ENCODE measurements around the gene MLKL.

MLKL gene

GRCh38 chr16:74731853-74732477, 31.3 kb upstream of the MLKL start:
- no peaks in the 10 kb centered on the region for H3K27me3 ChIP-seq (ENCODE audit: insufficient read depth, insufficient read length)
- H3K4me3 ChIP-seq (ENCODE audit: insufficient read length, low read depth), result no peak overlapping the region
- TF ChIP-seq SUZ12 (IDR thresholded peaks at IDR 0.05; ENCODE audit: extremely low read depth, insufficient read depth, insufficient read length), result no peak
- H3K36me3 ChIP-seq (ENCODE audit: insufficient read depth, insufficient read length, low read length), result no peaks in the 10 kb centered on the region
- peaks cover 44% of the 10 kb centered on the region for H3K4me1 ChIP-seq (ENCODE audit: insufficient read depth, insufficient read length)
- peaks cover 7% of the 10 kb centered on the region; the same call in 1 of the 2 replicates for H3K9me3 ChIP-seq (ENCODE audit: insufficient read depth, low read length)
- no peak overlapping the region for H3K9ac ChIP-seq (ENCODE audit: insufficient read length, low read depth)
- no peak for DNase-seq (ENCODE audit: low read depth, low spot score)

DNA sequence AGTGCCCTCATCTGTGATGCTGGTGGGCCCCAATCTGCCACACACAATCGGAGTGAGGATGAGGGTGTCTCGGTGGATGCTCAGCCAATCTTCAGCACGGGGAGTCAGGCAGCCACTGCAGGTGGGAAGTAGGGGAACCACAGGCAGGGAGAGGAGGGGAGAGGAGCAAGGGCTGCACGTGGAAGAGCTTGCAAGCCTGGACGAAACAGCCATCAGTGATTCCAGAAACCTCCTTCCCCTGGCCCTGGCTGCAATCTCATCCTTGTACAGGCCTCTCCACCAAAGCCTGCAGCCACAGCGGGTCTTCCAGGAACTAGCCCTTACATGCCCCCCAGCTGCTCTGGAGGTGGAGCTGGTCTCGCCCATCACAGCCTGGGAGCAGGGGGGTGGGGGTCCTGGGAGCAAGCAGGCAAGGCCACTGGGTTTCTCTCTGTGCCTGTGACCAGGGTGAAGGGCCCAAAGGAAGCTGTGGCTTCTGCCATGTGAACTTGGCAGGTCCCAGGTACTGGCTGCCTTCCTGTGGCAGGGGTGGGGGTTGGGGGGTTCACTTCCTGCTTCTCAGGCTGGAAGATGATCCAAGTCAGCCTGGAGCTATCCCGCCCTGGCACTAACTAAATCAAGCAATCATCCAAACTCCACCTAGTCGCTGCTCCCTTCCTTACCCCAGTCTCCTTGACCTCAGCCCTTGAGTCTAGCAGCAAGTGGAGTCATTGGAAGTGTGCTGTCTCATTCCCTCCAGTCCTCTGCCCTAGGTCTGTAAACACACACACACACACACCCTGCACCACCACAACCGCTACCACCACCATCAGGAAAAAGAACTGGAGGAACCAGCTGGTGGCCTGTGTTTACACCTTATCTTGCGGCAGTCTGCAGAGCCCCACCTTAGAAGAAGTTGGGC, 29.4 kb upstream of the MLKL start:
- Histone ChIP-seq H3K27me3 (ENCODE audit: insufficient read depth, insufficient read length) (no peaks in the 10 kb centered on the region), H3K9ac (ENCODE audit: insufficient read length, low read depth) (no peak overlapping the region), H3K36me3 (ENCODE audit: insufficient read depth, insufficient read length, low read length) (no peaks in the 10 kb centered on the region), H3K4me1 (ENCODE audit: insufficient read depth, insufficient read length) (peaks cover 29% of the 10 kb centered on the region), H3K4me3 (ENCODE audit: insufficient read length, low read depth) (no peak overlapping the region), H3K9me3 (ENCODE audit: insufficient read depth, low read length) (peaks cover 13% of the 10 kb centered on the region; the same call in 1 of the 2 replicates)
- no peak for DNase-seq (ENCODE audit: low read depth, low spot score)
- no peak for TF ChIP-seq YY1 (IDR thresholded peaks at IDR 0.05; ENCODE audit: insufficient read depth, insufficient read length)
- no peak for TF ChIP-seq ZNF274 (IDR thresholded peaks at IDR 0.05; ENCODE audit: low read depth, low read length)
- TF ChIP-seq SUZ12 (IDR thresholded peaks at IDR 0.05; ENCODE audit: extremely low read depth, insufficient read depth, insufficient read length), result no peak

DNA sequence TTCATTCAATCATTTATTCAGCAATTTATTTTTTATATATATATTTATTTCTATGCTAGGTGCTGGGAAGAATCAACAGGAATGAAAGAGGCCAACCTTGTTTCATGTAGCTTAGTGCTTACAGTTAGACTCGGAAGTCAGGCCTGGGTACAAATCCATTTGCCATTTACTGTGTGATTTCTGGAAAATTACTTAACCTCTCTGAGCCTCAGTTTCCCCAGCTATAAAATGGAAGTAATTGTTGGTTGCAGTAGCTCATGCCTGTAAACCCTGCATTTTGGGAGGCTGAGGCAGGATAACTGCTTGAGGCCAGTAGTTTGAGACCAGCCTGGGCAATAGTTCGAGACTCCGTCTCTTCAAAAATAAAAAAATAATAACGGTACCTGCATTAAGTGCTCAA, 27.2 kb upstream of the MLKL start:
- peaks cover 13% of the 10 kb centered on the region; the same call in 1 of the 2 replicates for H3K9me3 ChIP-seq (ENCODE audit: insufficient read depth, low read length)
- H3K27me3 ChIP-seq (ENCODE audit: insufficient read depth, insufficient read length), result no peaks in the 10 kb centered on the region
- DNase-seq (ENCODE audit: low read depth, low spot score), result no peak
- TF ChIP-seq YY1 (IDR thresholded peaks at IDR 0.05; ENCODE audit: insufficient read depth, insufficient read length) (no peak), ZNF274 (IDR thresholded peaks at IDR 0.05; ENCODE audit: low read depth, low read length) (no peak), SUZ12 (IDR thresholded peaks at IDR 0.05; ENCODE audit: extremely low read depth, insufficient read depth, insufficient read length) (no peak)
- H3K9ac ChIP-seq (ENCODE audit: insufficient read length, low read depth), result no peak overlapping the region
- no peak overlapping the region for H3K4me3 ChIP-seq (ENCODE audit: insufficient read length, low read depth)
- H3K4me1 ChIP-seq (ENCODE audit: insufficient read depth, insufficient read length), result peaks cover 18% of the 10 kb centered on the region
- H3K36me3 ChIP-seq (ENCODE audit: insufficient read depth, insufficient read length, low read length), result no peaks in the 10 kb centered on the region

GRCh38 chr16:74726716-74727115, 26.1 kb upstream of the MLKL start:
- H3K9ac ChIP-seq (ENCODE audit: insufficient read length, low read depth), result no peak overlapping the region
- H3K4me3 ChIP-seq (ENCODE audit: insufficient read length, low read depth), result no peak overlapping the region
- peaks cover 18% of the 10 kb centered on the region for H3K4me1 ChIP-seq (ENCODE audit: insufficient read depth, insufficient read length)
- no peaks in the 10 kb centered on the region for H3K36me3 ChIP-seq (ENCODE audit: insufficient read depth, insufficient read length, low read length)
- no peak for DNase-seq (ENCODE audit: low read depth, low spot score)
- no peak for TF ChIP-seq YY1 (IDR thresholded peaks at IDR 0.05; ENCODE audit: insufficient read depth, insufficient read length)
- no peak for TF ChIP-seq ZNF274 (IDR thresholded peaks at IDR 0.05; ENCODE audit: low read depth, low read length)
- TF ChIP-seq SUZ12 (IDR thresholded peaks at IDR 0.05; ENCODE audit: extremely low read depth, insufficient read depth, insufficient read length), result no peak
- peaks cover 13% of the 10 kb centered on the region; the same call in 1 of the 2 replicates for H3K9me3 ChIP-seq (ENCODE audit: insufficient read depth, low read length)
- no peaks in the 10 kb centered on the region for H3K27me3 ChIP-seq (ENCODE audit: insufficient read depth, insufficient read length)

- H3K9me3 ChIP-seq (ENCODE audit: insufficient read depth, low read length), result peaks cover 13% of the 10 kb centered on the region; the same call in 1 of the 2 replicates
- TF ChIP-seq YY1 (IDR thresholded peaks at IDR 0.05; ENCODE audit: insufficient read depth, insufficient read length) (no peak), ZNF274 (IDR thresholded peaks at IDR 0.05; ENCODE audit: low read depth, low read length) (no peak), SUZ12 (IDR thresholded peaks at IDR 0.05; ENCODE audit: extremely low read depth, insufficient read depth, insufficient read length) (no peak)
- no peak for DNase-seq (ENCODE audit: low read depth, low spot score)
- no peak overlapping the region for H3K4me3 ChIP-seq (ENCODE audit: insufficient read length, low read depth)
- H3K36me3 ChIP-seq (ENCODE audit: insufficient read depth, insufficient read length, low read length), result no peaks in the 10 kb centered on the region
- H3K9ac ChIP-seq (ENCODE audit: insufficient read length, low read depth), result no peak overlapping the region
- no peaks in the 10 kb centered on the region for H3K27me3 ChIP-seq (ENCODE audit: insufficient read depth, insufficient read length)
- H3K4me1 ChIP-seq (ENCODE audit: insufficient read depth, insufficient read length), result peaks cover 18% of the 10 kb centered on the region
Observed at GRCh38 chr16:74725651-74726455, 25.2 kb upstream of the MLKL start.

- H3K9ac ChIP-seq (ENCODE audit: insufficient read length, low read depth), result no peak overlapping the region
- TF ChIP-seq YY1 (IDR thresholded peaks at IDR 0.05; ENCODE audit: insufficient read depth, insufficient read length), result no peak
- TF ChIP-seq SUZ12 (IDR thresholded peaks at IDR 0.05; ENCODE audit: extremely low read depth, insufficient read depth, insufficient read length), result no peak
- TF ChIP-seq ZNF274 (IDR thresholded peaks at IDR 0.05; ENCODE audit: low read depth, low read length), result no peak
- H3K4me1 ChIP-seq (ENCODE audit: insufficient read depth, insufficient read length), result peaks cover 11% of the 10 kb centered on the region
- H3K9me3 ChIP-seq (ENCODE audit: insufficient read depth, low read length), result peaks cover 13% of the 10 kb centered on the region; the same call in 1 of the 2 replicates
- H3K36me3 ChIP-seq (ENCODE audit: insufficient read depth, insufficient read length, low read length), result no peaks in the 10 kb centered on the region
- H3K27me3 ChIP-seq (ENCODE audit: insufficient read depth, insufficient read length), result no peaks in the 10 kb centered on the region
- DNase-seq (ENCODE audit: low read depth, low spot score), result no peak
- no peak overlapping the region for H3K4me3 ChIP-seq (ENCODE audit: insufficient read length, low read depth)
Observed at GRCh38 chr16:74724820-74725549, 24.3 kb upstream of the MLKL start.
